DMS153 treated with DMSO at 0.1 percent for 48 hours (cell line): ENCODE results near the gene TRIM13.
"Not testable (repeated sequence)": the region's sequence is repeated elsewhere in the genome, so short reads cannot be mapped to it uniquely, and the experiment has no call there.

Experiments
- DNase-seq: peaks from one replicate; lab custom pipeline; 2025; ENCODE audit not compliant: unreplicated experiment; lab: John Stamatoyannopoulos, UW

Gene TRIM13

GRCh38 chr13:50055454-50055853, 58.6 kb downstream of the TRIM13 start:
- DNase-seq = no peak

- no peak for DNase-seq
Observed at GRCh38 chr13:50060718-50061117, 63.9 kb downstream of the TRIM13 start.

DNA sequence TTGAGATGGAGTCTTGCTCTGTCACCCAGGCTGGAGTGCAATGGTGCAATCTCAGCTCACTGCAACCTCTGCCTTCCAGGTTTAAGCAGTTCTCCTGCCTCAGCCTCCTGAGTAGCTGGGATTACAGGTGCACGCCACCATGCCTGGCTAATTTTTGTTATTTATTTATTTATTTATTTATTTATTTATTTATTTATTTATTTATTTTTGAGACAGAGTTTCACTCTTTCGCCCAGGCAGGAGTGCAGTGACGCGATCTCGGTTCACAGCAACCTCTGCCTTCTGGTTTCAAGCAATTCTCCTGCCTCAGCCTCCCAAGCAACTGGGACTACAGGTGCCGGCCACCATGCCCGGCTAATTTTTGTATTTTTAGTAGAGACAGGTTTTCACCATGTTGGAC, 65.5 kb downstream of the TRIM13 start:
- DNase-seq = not testable (repeated sequence)

DNA sequence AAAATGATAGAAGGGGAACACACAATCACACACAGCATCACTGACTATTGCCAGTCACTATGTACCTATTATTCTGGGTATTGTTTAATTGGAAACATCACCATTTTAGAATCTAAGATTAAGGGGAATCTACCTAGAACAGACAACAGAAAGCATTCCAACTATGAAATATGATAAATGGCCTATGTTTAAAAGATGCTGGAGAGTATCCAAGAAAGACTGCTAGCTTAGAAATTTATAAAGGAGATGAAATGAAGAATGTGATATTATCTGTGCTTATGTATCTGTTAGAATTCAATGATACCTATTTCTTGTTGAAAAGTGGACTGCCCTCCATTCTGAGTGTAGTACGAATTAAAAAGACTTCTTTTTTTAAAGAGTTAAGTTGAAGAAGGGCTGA, 68.9 kb downstream of the TRIM13 start:
- DNase-seq = no peak
